Neural cell (in vitro differentiated cells): ENCODE measurements around the gene USP31. TPM values are rescaled to one million over a fixed set of nuclear protein-coding genes. Genes with fewer than 3 reads are reported as not detected.

Source experiments
- H2AFZ ChIP-seq: fragments of 200-600, 300-800 bp; sonication (generic), shearing (Covaris generic); 2 replicates; pipeline ENCODE4 v1.6.0; 2014; ENCODE audit warnings: low read depth, mild to moderate bottlenecking, antibody characterized with exemption, low read length, moderate library complexity
- H3F3A ChIP-seq: fragments of 200-600 bp; shearing (Covaris generic); 2 replicates; pipeline ENCODE4 v1.6.1; 2016; ENCODE audit warnings: mild to moderate bottlenecking, moderate library complexity, mixed read lengths, antibody characterized with exemption, low read length; ENCODE audit not compliant: insufficient read depth, poor library complexity, severe bottlenecking
- H3K27ac ChIP-seq: fragments of 200-600, 300-800 bp; sonication (generic), shearing (Covaris generic); 2 replicates; pipeline ENCODE4 v1.5.1; 2014; ENCODE audit warnings: mild to moderate bottlenecking, low read length, moderate library complexity
- H3K27me3 ChIP-seq: fragments of 300-800, 200-600 bp; sonication (generic), shearing (Covaris generic); 2 replicates; pipeline ENCODE4 v1.6.0; 2014; ENCODE audit warnings: mild to moderate bottlenecking, low read depth, low read length, moderate library complexity; ENCODE audit not compliant: insufficient read depth
- H3K36me3 ChIP-seq: fragments of 300-800, 200-600 bp; sonication (generic), shearing (Covaris generic); 2 replicates; pipeline ENCODE4 v1.5.1; 2014; ENCODE audit warnings: mild to moderate bottlenecking, antibody characterized with exemption, low read length, moderate library complexity; ENCODE audit not compliant: insufficient read depth
- H3K4me2 ChIP-seq: fragments of 300-800, 200-600 bp; sonication (generic), shearing (Covaris generic); 2 replicates; pipeline ENCODE4 v1.6.0; 2014; ENCODE audit warnings: mild to moderate bottlenecking, low read length
- H3K4me3 ChIP-seq: fragments of 300-800, 200-600 bp; sonication (generic), shearing (Covaris generic); 2 replicates; pipeline ENCODE4 v1.5.1; 2014; ENCODE audit warnings: mild to moderate bottlenecking, low read length, moderate library complexity
- H3K79me2 ChIP-seq: fragments of 200-600 bp; shearing (Covaris generic); replicated peaks from 2 replicates; pipeline ENCODE4 v1.6.0; 2014; ENCODE audit warnings: mild to moderate bottlenecking, low read length, moderate library complexity; ENCODE audit not compliant: insufficient read depth
- H3K9ac ChIP-seq: fragments of 300-800, 200-600 bp; sonication (generic), shearing (Covaris generic); 2 replicates; pipeline ENCODE4 v1.6.1; 2016; ENCODE audit warnings: mild to moderate bottlenecking, low read length, mixed read lengths
- H3K9me2 ChIP-seq: fragments of 200-600 bp; shearing (Covaris generic); 2 replicates; pipeline ENCODE4 v1.6.1; 2016; ENCODE audit warnings: mild to moderate bottlenecking, low read length, mixed read lengths; ENCODE audit not compliant: insufficient read depth
- H3K9me3 ChIP-seq: fragments of 200-600, 300-800 bp; sonication (generic), shearing (Covaris generic); 2 replicates; pipeline ENCODE4 v1.6.1; 2016; ENCODE audit warnings: mild to moderate bottlenecking, mixed run types, low read length, moderate library complexity, mixed read lengths
- H4K20me1 ChIP-seq: fragments of 200-600 bp; shearing (Covaris generic); 2 replicates; pipeline ENCODE4 v1.6.1; 2016; ENCODE audit warnings: mild to moderate bottlenecking, mixed run types; ENCODE audit not compliant: insufficient read depth
- CTCF ChIP-seq: fragments of 450-650 bp; IDR thresholded peaks from 2 replicates; pipeline ENCODE4 v1.5.1; 2014; ENCODE audit warnings: antibody characterized with exemption, mild to moderate bottlenecking, moderate library complexity; ENCODE audit not compliant: poor library complexity, severe bottlenecking
- EP300 ChIP-seq: fragments of 450-650 bp; conservative IDR thresholded peaks from 2 replicates; pipeline ENCODE4 v1.6.1; 2014; ENCODE audit warnings: antibody characterized with exemption, mild to moderate bottlenecking, moderate library complexity; ENCODE audit not compliant: poor library complexity, severe bottlenecking
- EZH2 ChIP-seq: fragments of 200-600, 300-800 bp; shearing (Covaris generic), sonication (generic); IDR thresholded peaks from 2 replicates; pipeline ENCODE4 v1.6.1; 2014; ENCODE audit warnings: antibody characterized with exemption, low read length, borderline replicate concordance, mild to moderate bottlenecking; ENCODE audit not compliant: insufficient read depth, poor library complexity, severe bottlenecking
- MXI1 ChIP-seq: fragments of 450-650 bp; conservative IDR thresholded peaks from 2 replicates; pipeline ENCODE4 v1.6.1; 2014; ENCODE audit warnings: antibody characterized with exemption, mild to moderate bottlenecking; ENCODE audit not compliant: poor library complexity, severe bottlenecking
- POLR2AphosphoS5 ChIP-seq: IDR thresholded peaks from 2 replicates; pipeline ENCODE4 v1.6.1; 2012
- RAD21 ChIP-seq: fragments of 450-650 bp; conservative IDR thresholded peaks from 2 replicates; pipeline ENCODE4 v1.6.1; 2014; ENCODE audit warnings: antibody characterized with exemption, mild to moderate bottlenecking, moderate library complexity
- REST ChIP-seq: IDR thresholded peaks from 2 replicates; pipeline ENCODE4 v1.6.1; 2012; ENCODE audit warnings: borderline replicate concordance
- SMC3 ChIP-seq: fragments of 450-650 bp; conservative IDR thresholded peaks from 2 replicates; pipeline ENCODE4 v1.6.1; 2014; ENCODE audit warnings: antibody characterized with exemption, mild to moderate bottlenecking, moderate library complexity; ENCODE audit not compliant: poor library complexity
- TAF1 ChIP-seq: IDR thresholded peaks from 2 replicates; pipeline ENCODE4 v1.6.1; 2012; ENCODE audit warnings: low read depth
- polyA plus RNA-seq: library from polyadenylated mRNA; depleted of rRNA; stranded (reverse); fragments of >200 nt; gene quantifications from 2 replicates; pipeline ENCODE4 v1.2.3, GENCODE V29; 2014

The USP31 gene
- polyA plus RNA-seq, 1 donor from 2014 or later, result 5.8 TPM

GRCh38 chr16:23068079-23068736 lies 81.0 kb downstream of the USP31 start:
- H2AFZ ChIP-seq, result no peak overlapping the region
- H3F3A ChIP-seq, result no peaks in the 10 kb centered on the region
- TF ChIP-seq EP300 (no peak), EZH2 (no peak), MXI1 (no peak)
- no peak overlapping the region for H3K4me2 ChIP-seq
- no peaks in the 10 kb centered on the region for H4K20me1 ChIP-seq
- H3K4me3 ChIP-seq, result no peak overlapping the region
- no peak overlapping the region for H3K9ac ChIP-seq
- H3K9me3 ChIP-seq, result no peaks in the 10 kb centered on the region
- no peaks in the 10 kb centered on the region for H3K9me2 ChIP-seq
- H3K27ac ChIP-seq, result no peak overlapping the region
- no peaks in the 10 kb centered on the region for H3K27me3 ChIP-seq
- no peaks in the 10 kb centered on the region for H3K36me3 ChIP-seq
- H3K79me2 ChIP-seq, result no peaks in the 10 kb centered on the region

- Histone ChIP-seq H3K27ac (no peak overlapping the region), H4K20me1 (no peaks in the 10 kb centered on the region), H3K9me2 (no peaks in the 10 kb centered on the region), H3K9me3 (no peaks in the 10 kb centered on the region), H3K79me2 (no peaks in the 10 kb centered on the region), H3K27me3 (no peaks in the 10 kb centered on the region), H3K9ac (no peak overlapping the region), H2AFZ (no peak overlapping the region), H3K36me3 (no peaks in the 10 kb centered on the region), H3F3A (no peaks in the 10 kb centered on the region), H3K4me3 (no peak overlapping the region), H3K4me2 (no peak overlapping the region)
- TF ChIP-seq EP300, result no peak
- no peak for TF ChIP-seq MXI1
- no peak for TF ChIP-seq SMC3
- TF ChIP-seq POLR2AphosphoS5, result no peak
These were observed 82.6 kb downstream of the USP31 start for GRCh38 chr16:23066676-23067075.

GRCh38 chr16:23064639-23065038 lies 84.6 kb downstream of the USP31 start:
- Histone ChIP-seq H3K9me3 (no peaks in the 10 kb centered on the region), H3K36me3 (no peaks in the 10 kb centered on the region), H4K20me1 (no peaks in the 10 kb centered on the region), H3K4me2 (no peak overlapping the region), H3K9ac (no peak overlapping the region), H3F3A (no peaks in the 10 kb centered on the region), H3K4me3 (no peak overlapping the region), H3K79me2 (no peaks in the 10 kb centered on the region), H3K27me3 (no peaks in the 10 kb centered on the region), H2AFZ (no peak overlapping the region), H3K27ac (no peak overlapping the region), H3K9me2 (no peaks in the 10 kb centered on the region)
- TF ChIP-seq REST, result no peak
- TF ChIP-seq MXI1, result no peak
- TF ChIP-seq SMC3, result no peak
- no peak for TF ChIP-seq RAD21
- TF ChIP-seq EZH2, result no peak
- no peak for TF ChIP-seq CTCF
- no peak for TF ChIP-seq POLR2AphosphoS5
- no peak for TF ChIP-seq EP300
- no peak for TF ChIP-seq TAF1
